GM10266 (cell line): ENCODE data around the gene TTC39A.
A peak's percentile ranks its signal among the peaks of the same experiment; 100 is the strongest.

Experiments used
- DNase-seq: peaks from one replicate; pipeline ENCODE4 v3.0.0; 2012; ENCODE audit errors: extremely low spot score
- TF ChIP-seq, protein P1 (sequence below): IDR thresholded peaks from 2 replicates; pipeline ENCODE4 v1.5.1; 2012; ENCODE audit warnings: mild to moderate bottlenecking, low read depth; ENCODE audit not compliant: control insufficient read depth, insufficient read depth; ENCODE audit errors: missing control alignments

The TTC39A gene

DNA sequence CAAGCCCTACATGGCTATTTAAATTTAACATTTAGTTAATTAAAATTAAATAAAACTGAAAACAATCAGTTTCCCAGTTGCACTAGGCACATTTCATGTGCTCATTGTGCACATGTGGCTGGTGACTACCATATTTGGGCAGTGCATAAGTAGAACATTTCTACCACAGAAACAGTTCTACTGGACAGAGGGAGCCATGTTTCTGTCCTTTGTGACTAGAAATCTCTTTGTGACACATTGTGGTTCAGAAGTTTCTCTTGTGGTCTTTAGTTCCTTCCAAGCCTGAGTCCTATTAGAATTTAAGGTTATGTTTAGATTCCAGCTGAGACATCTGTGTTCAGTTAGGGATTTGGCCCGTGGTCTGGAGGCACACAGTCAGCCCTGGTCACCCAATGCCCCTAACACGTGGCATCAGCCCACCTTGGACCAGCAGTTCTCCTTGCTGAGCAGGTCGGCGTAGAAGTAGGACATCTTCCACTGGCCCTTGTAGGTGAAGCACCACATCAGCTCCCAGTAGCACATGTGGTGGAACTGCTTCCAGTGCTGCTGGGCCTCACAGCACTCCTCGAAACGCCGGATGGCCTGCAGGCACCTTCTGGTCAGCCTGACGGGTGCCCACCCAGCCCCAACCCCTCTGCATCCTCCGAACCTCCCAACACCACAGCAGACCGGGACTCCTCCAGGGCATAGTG lies 29.1 kb downstream of the TTC39A start:
- peak; percentile 47 for DNase-seq
- TF ChIP-seq, protein P1, sequence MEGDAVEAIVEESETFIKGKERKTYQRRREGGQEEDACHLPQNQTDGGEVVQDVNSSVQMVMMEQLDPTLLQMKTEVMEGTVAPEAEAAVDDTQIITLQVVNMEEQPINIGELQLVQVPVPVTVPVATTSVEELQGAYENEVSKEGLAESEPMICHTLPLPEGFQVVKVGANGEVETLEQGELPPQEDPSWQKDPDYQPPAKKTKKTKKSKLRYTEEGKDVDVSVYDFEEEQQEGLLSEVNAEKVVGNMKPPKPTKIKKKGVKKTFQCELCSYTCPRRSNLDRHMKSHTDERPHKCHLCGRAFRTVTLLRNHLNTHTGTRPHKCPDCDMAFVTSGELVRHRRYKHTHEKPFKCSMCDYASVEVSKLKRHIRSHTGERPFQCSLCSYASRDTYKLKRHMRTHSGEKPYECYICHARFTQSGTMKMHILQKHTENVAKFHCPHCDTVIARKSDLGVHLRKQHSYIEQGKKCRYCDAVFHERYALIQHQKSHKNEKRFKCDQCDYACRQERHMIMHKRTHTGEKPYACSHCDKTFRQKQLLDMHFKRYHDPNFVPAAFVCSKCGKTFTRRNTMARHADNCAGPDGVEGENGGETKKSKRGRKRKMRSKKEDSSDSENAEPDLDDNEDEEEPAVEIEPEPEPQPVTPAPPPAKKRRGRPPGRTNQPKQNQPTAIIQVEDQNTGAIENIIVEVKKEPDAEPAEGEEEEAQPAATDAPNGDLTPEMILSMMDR, result no peak

DNA sequence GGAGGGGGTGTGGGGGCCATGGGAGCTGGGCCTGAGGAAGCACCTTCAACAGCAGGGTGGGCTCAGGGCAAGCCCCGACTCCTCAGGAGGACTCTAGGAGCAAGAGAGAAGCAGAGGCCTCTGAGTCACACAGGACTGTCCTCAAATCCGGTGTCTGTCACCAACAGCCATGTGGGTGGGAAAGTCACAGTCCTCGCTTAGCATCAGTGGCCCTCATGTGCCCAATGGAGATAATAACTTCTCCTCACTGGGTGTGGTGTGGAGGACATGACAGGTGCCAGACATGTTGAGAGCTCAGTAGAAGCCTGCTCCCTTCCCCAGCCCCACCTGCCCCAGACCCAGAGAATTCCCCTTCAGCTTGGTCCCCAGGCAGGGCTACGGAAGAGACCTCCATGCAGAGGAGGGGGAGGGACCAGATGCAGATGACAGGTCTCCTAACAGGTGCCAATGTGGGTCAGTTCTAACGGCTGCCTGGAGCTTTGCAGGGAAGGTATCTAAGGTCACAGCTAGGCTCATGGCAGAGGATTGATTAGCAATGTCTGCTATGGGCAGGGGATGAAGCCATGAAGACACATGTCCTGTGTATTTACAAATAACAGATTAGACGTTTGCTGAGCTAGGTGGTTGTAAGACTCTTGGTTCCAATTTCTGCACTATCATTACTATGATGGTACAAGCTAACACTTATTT lies 30.2 kb downstream of the TTC39A start:
- no peak for DNase-seq
- TF ChIP-seq, protein P1, result no peak

DNA sequence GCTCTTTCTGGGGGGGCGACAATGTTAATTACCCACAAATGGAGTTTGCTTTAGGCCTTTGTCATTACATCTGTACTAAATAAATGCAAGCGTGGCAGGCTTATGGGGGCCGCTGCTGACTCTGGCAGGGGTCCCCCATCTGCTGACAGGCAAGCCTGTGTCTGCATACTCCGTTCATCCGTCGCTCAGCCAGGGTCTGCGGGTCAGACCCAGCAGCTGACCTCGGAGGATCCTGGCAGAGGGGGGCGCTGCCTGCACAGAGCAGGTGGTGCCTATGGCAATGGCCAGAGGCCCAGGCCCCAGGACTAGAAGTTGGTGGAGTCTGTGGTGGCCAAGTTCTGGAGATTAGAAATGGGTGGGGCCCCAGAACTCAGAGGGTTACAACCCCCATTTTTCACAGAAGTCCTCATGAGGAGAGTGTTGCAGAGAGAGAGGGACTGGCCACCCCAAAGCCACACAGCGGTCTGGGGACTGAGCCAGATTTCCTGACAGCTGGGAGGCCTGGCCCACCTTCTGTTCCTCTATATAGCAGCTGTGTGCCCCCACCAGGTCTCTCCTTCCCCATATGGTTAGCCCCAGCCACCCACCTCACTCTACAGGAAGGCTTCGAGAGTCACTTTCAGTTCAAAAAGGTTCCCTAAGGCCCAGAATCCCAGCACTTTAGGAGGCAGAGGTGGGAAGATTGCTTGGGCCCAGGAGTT lies 31.0 kb downstream of the TTC39A start:
- TF ChIP-seq, protein P1, result no peak
- no peak for DNase-seq

DNA sequence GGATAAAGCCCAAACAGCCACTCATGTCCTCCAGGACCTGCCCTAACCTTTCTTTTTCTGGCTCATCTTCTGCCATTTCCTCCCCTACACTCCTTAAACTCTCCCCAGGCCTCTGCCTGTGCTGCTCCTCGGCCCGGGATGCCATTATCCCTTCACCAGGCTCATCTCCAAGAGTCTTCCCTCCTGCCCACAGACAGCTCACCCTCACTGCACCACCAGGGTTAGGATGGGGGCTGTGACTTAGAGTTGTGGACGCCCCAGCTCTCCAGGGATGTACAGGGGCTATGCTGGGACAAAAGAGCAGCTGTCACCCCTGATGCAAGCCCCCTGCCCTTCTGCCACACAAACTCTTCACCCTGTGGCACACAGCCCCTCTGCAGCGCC lies 32.0 kb downstream of the TTC39A start:
- TF ChIP-seq, protein P1, result no peak
- no peak for DNase-seq

DNA sequence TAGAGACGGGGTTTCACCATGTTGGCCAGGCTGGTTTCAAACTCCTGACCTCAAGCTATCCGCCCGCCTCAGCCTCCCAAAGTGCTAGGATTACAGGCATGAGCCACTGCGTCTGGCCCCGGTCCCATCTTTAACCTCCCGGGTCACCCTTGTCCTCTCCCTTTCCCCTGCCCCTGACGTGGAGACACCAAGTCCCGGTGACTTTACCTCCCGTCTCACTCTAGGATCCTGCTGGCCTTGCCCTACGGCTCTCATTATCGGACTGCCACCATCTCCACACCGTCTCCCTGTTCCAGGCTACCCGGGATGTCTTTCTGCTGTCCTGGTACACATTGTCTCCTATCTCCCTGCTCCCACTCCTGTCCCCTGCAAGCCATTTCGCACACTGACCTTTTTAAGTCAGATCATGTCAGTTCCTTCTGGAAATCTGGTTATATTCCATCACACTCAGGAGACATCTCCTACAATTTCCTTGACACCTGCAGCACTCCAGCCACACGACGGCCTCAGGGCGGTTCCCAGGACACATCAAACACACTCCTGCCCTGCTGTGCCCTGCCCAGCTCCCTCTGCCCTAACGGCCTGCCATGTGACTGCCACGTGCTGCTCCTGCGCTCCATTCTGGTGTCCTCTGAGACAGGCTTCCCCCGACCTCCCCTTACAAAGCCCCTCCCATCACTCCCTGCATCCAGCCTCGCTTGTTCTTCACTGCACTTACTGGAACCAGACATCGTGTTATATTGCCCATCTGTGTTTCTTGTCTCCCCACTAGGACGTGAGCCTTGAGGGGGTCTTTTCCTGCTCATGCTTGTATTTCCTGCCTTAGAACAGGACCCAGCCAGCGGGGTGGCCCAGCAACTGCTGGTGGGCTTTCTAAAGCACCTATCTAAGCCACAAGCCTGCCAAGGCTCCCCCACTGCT lies 32.7 kb downstream of the TTC39A start:
- TF ChIP-seq, protein P1, result no peak

DNA sequence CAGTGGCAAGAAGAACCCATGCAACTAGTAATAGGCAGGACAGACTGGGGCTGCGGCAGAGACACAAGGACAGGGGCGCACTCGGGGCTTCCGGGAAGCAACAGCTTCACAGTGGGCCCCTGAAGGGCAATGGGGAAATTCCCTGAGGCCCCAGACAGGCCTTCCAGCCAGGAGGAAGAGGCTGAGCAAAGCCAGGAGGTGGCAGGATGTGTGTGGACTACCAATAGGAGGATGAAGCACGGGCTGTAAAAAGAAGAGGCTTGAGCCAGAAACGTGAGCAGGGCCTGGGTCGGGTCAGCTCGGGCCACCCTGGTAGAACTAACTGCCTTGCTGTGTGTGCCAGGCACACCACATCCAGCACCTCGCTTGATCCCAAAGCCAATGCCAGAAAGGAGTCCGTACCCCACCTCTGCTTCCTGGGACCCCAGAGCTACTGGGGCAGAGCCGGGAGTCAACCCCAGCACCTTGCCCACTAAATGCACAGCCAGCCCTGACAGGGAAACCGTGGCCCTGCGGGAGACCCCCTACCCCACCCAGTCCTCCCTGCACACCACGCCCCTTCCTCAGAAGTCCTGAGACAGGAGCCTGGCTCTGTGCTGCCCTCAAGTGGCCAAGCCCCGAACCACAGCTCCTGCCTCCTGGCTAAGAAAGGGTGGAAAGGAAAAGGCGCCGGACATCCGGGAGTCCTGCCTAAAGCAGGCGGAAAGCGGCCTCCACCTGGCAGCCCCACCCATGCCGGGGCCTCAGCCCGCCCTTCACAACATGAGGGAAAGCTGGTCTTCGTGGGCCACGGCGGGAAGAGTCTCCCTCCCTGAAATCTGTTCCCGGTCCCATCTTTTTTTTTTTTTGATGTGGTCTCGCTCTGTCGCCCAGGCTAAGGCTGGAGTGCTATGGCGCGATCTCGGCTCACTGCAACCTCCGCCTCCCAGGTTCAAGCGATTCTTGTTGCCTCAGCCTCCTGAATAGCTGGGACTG lies 33.7 kb downstream of the TTC39A start:
- TF ChIP-seq, protein P1, result peak; percentile 95

More for the DNA sequence above, 32.7 kb downstream of the TTC39A start:
- no peak for DNase-seq

More for the DNA sequence above, 33.7 kb downstream of the TTC39A start:
- peak; percentile 68 for DNase-seq
